Activated T-helper 17 cell treated with anti-CD3 and anti-CD28 coated beads, Interleukin-2, amount 50 U/mL, for 72 hours (primary cell): Measurements from ENCODE around the gene ZFP42. TPM values are rescaled to one million over a fixed set of nuclear protein-coding genes. Genes with fewer than 3 reads are reported as not detected.
"Not testable (repeated sequence)": the region's sequence is repeated elsewhere in the genome, so short reads cannot be mapped to it uniquely, and the experiment has no call there.

Experiments
- ATAC-seq: fragments of 150-1000 bp; cut with Tn5 transposase; replicated peaks from 2 replicates; pipeline ENCODE4 v1.10.0; 2021; ENCODE audit warnings: mild to moderate bottlenecking, moderate library complexity
- H3K27ac Mint-ChIP-seq: one replicate; pipeline ENCODE4 v1.8.0; 2022; ENCODE audit warnings: mixed read lengths
- H3K27me3 Mint-ChIP-seq: one replicate; pipeline ENCODE4 v1.8.0; 2022; ENCODE audit warnings: mixed read lengths
- H3K36me3 Mint-ChIP-seq: one replicate; pipeline ENCODE4 v1.8.0; 2022; ENCODE audit warnings: low read depth, mild to moderate bottlenecking, mixed read lengths
- H3K4me1 Mint-ChIP-seq: one replicate; pipeline ENCODE4 v1.8.0; 2022; ENCODE audit warnings: mixed read lengths
- H3K4me3 Mint-ChIP-seq: one replicate; pipeline ENCODE4 v1.8.0; 2022; ENCODE audit warnings: mild to moderate bottlenecking, mixed read lengths
- H3K9me3 Mint-ChIP-seq: one replicate; pipeline ENCODE4 v1.8.0; 2022; ENCODE audit warnings: mixed read lengths
- total RNA-seq, 2 donors: library from RNA; stranded (reverse); gene quantifications; one replicate each; pipeline ENCODE4 v1.2.3, GENCODE V29; 2022

The ZFP42 gene
- total RNA-seq, 2 donors from 2014 or later = not detected

DNA sequence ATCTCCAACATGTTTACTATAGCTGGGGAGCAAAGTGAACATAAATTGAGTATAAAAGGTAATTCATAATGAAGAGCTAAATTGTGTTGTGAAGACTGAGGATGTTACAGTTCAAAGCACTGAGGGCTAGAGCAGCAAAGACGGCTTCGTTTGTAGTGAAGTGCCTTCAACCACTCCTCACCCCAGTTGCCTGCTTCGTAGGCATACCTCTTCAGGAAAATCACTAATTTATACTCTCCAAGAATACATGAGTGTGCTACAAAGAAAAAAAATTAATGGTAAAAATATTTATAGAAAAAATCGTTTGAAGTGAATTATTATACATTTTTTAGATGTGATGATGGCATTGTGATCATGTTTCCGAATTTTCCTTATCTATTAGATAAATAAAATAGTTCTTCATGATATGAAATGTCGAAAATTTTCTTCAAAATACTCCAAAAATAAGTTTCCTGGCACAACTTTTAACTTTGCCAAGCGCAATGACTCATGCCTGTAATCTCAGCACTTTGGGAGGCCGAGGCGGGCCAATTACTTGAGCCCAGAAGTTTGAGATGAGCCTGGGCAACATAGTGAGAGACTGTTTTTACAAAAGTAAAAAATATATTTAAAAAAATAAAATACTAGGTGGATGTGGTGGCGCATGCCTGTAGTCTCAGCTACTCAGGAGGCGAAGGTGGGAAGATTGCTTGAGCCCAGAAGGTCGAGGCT is 41.6 kb downstream of the ZFP42 start:
- Mint-ChIP-seq H3K4me1 (no peaks in the 10 kb centered on the region), H3K36me3 (no peaks in the 10 kb centered on the region), H3K27me3 (no peaks in the 10 kb centered on the region), H3K4me3 (no peak overlapping the region), H3K27ac (no peak overlapping the region), H3K9me3 (peaks cover 4% of the 10 kb centered on the region)
- no peak for ATAC-seq

DNA sequence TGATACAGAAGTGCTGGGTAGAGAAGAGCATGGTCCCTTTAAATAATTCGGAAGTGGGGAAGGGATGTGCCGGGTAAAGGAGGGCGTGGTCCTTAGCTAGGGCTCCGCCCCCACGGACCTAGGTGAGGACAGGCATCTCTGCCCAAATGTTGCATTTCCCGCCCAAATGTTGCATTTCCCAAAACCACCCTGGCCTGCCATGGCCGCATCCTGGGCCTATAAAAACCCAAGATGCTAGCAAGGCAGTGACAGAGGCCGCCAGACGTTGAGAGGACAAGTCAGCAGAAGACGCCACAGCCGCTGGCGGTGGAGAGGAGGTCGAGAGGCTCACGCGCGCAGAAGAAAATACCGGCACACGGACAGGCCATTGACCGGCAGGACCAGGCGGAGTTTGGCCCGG is 46.1 kb downstream of the ZFP42 start:
- Mint-ChIP-seq H3K36me3 (no peaks in the 10 kb centered on the region), H3K27me3 (no peaks in the 10 kb centered on the region), H3K9me3 (peaks cover 6% of the 10 kb centered on the region), H3K4me1 (no peaks in the 10 kb centered on the region), H3K4me3 (no peak overlapping the region), H3K27ac (no peak overlapping the region)
- no peak for ATAC-seq

DNA sequence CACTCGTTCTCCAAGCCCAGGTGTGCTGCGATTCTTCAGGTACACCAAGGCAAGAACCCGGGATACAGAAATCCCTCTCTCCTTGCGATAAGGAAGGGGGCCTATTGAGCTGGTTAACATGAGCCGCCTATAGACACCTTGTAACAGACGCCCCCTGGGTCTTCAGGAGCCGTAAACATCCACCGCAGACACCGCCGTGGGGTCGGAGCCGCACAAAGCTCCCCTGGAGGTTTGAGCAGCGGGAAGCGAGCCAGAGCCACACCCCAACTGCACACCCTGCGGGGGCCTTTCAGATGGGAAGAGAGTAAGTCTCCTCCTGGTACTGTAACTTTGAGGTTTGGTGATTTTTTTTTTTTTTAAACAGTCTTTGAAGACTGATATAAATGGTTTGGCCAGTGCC is 46.6 kb downstream of the ZFP42 start:
- no peak for ATAC-seq
- no peaks in the 10 kb centered on the region for H3K36me3 Mint-ChIP-seq

DNA sequence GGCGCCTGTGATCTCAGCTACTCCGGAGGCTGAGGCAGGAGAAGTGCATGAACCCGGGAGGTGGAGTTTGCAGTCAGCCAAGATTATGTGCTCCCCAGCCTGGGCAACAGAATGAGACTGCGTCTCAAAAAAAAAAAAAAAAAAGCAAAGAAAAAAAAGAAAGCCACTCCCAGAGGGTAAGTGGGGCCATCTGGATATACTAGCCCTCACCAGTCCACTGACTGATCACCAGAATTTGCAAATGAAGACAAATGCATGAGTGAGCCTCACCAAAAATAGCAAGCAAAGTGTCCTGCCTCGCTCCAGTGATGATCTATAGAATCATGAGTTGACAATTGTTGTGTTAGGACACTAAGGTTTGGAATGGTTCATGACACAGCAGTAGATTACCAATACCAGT is 47.6 kb downstream of the ZFP42 start:
- Mint-ChIP-seq H3K4me1 (no peaks in the 10 kb centered on the region), H3K36me3 (no peaks in the 10 kb centered on the region), H3K27me3 (no peaks in the 10 kb centered on the region), H3K4me3 (no peak overlapping the region), H3K9me3 (peaks cover 13% of the 10 kb centered on the region), H3K27ac (no peak overlapping the region)
- ATAC-seq = no peak

More for the DNA sequence above, 46.6 kb downstream of the ZFP42 start:
- Mint-ChIP-seq H3K9me3 (peaks cover 9% of the 10 kb centered on the region), H3K27ac (no peak overlapping the region), H3K4me1 (no peaks in the 10 kb centered on the region), H3K27me3 (no peaks in the 10 kb centered on the region), H3K4me3 (no peak overlapping the region)

DNA sequence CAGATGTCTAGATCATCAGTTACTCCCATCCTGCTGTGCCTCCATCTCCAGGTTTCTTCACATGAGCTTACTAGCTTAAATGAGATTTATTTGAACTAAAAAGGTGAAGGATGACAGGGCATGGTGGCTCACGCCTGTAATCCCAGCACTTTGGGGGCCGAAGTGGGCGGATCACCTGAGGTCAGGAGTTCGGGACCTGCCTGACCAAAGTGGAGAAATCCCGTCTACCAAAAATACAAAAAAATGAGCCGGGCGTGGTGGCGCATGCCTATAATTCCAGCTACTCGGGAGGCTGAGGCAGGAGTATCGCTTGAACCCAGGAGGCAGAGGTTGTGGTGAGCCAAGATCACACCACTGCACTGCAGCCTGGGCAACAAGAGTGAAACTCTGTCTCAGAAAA is 49.9 kb downstream of the ZFP42 start:
- not testable (repeated sequence) for ATAC-seq, H3K4me1 Mint-ChIP-seq, H3K36me3 Mint-ChIP-seq, H3K4me3 Mint-ChIP-seq, H3K9me3 Mint-ChIP-seq, H3K27me3 Mint-ChIP-seq, H3K27ac Mint-ChIP-seq

DNA sequence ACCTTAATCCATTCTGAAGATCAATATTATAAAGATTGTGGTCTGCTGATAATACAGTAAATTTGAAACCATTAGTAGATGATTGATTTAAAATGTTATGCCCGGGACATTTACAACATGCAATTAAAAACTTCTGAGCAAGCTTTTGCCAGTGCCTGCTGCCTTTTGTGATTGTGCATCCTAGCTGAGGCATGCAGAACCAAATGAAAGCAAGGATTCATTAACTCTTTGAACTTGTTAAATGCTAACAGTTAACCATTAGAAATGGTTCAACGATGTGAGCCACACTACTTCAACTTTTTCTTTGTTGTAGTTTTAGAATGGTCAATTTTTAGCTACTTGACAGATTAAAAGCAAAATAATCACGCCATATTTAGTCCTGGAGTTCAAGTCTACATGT is 51.1 kb downstream of the ZFP42 start:
- no peaks in the 10 kb centered on the region for H3K4me1 Mint-ChIP-seq
- no peak overlapping the region for H3K27ac Mint-ChIP-seq
- H3K27me3 Mint-ChIP-seq = no peaks in the 10 kb centered on the region
- no peak overlapping the region for H3K4me3 Mint-ChIP-seq
- no peak for ATAC-seq
- H3K36me3 Mint-ChIP-seq = no peaks in the 10 kb centered on the region
- H3K9me3 Mint-ChIP-seq = peaks cover 9% of the 10 kb centered on the region

DNA sequence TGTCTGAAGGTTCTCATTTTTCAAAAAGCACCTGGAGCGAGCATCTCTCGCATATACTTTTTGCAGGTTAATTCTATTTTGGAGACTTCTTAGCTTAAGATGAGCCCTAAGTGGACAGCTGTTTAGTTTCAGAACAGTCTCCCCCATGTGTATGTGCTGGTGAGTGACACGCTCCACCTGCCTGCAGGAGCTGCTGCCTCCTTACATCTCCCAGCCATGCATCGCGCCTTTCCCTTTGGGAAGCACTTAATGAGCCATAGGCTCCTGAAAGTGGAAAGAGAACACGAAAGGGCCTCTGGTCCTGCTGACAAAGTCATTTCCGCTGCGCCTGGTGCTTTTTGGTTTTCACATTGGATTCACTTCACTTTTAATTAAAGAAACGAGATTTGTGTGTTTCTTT is 57.7 kb downstream of the ZFP42 start:
- no peak overlapping the region for H3K4me3 Mint-ChIP-seq
- no peak for ATAC-seq
- no peak overlapping the region for H3K27ac Mint-ChIP-seq
- H3K27me3 Mint-ChIP-seq = no peaks in the 10 kb centered on the region
- H3K9me3 Mint-ChIP-seq = peaks cover 4% of the 10 kb centered on the region
- no peaks in the 10 kb centered on the region for H3K4me1 Mint-ChIP-seq
- no peaks in the 10 kb centered on the region for H3K36me3 Mint-ChIP-seq

Other genes starting within 250 kb of the ZFP42 start
- not detected for gene TRIML2, start 113.8 kb downstream of the ZFP42 start, total RNA-seq
- gene TRIML1, start 143.7 kb downstream of the ZFP42 start, total RNA-seq = not detected